K562 (cell line): Measurements from ENCODE around the gene PLEKHH2. TPM values are rescaled to one million over a fixed set of nuclear protein-coding genes. Genes with fewer than 3 reads are reported as not detected.
"Not testable (repeated sequence)": the region's sequence is repeated elsewhere in the genome, so short reads cannot be mapped to it uniquely, and the experiment has no call there.

ENCODE experiments used
- ARID1B ChIP-seq: fragments of 450-650 bp; IDR thresholded peaks from 2 replicates; pipeline ENCODE4 v1.6.1; 2016; ENCODE audit warnings: antibody characterized with exemption, mild to moderate bottlenecking, inconsistent platforms
- CBFA2T3 ChIP-seq: fragments of 450-650 bp; IDR thresholded peaks from 2 replicates; pipeline ENCODE4 v1.6.1; 2017
- CC2D1A ChIP-seq: fragments of 450-650 bp; IDR thresholded peaks from 2 replicates; pipeline ENCODE4 v1.6.1; 2017; ENCODE audit warnings: mild to moderate bottlenecking
- CXXC5 ChIP-seq: fragments of 250-450 bp; sonication (Bioruptor Pico); IDR thresholded peaks from 2 replicates; pipeline ENCODE4 v1.8.0; 2022; ENCODE audit warnings: inconsistent platforms, mild to moderate bottlenecking, moderate library complexity
- DPF2 ChIP-seq: fragments of 450-650 bp; IDR thresholded peaks from 2 replicates; pipeline ENCODE4 v1.6.1; 2016
- ETV1 ChIP-seq: fragments of 450-650 bp; conservative IDR thresholded peaks from 2 replicates; pipeline ENCODE4 v1.6.1; 2016; ENCODE audit warnings: missing genetic modification characterization, control low read depth, low read depth, missing compliant biosample characterization
- ETV5 ChIP-seq: sonication (generic); formaldehyde crosslinking; IDR thresholded peaks from 2 replicates; pipeline ENCODE4 v1.4.0; 2020; ENCODE audit warnings: low read depth, mild to moderate bottlenecking, missing genetic modification reagents
- FOSL1 ChIP-seq: fragments of 200-800 bp; sonication (Bioruptor generic); conservative IDR thresholded peaks from 2 replicates; pipeline ENCODE4 v1.6.1; 2016; ENCODE audit warnings: missing genetic modification characterization, missing compliant biosample characterization
- FOXM1 ChIP-seq, 2 experiments: fragments of 450-650 bp in 1 of 2; sonication (generic) in 1 of 2; formaldehyde crosslinking in 1 of 2; IDR thresholded peaks; 2 replicates each; pipeline versions ENCODE4 v1.6.1 to v1.9.0; 2017 to 2022; ENCODE audit warnings: low read depth in 2 of 2, mild to moderate bottlenecking in 2 of 2, missing genetic modification reagents in 1 of 2, moderate library complexity in 1 of 2
- HDAC3 ChIP-seq: fragments of 450-650 bp; IDR thresholded peaks from 2 replicates; pipeline ENCODE4 v1.6.1; 2018; ENCODE audit warnings: borderline replicate concordance, mild to moderate bottlenecking, moderate library complexity; ENCODE audit not compliant: partially characterized antibody
- JUN ChIP-seq, 2 experiments: sonication (generic) in 1 of 2; formaldehyde crosslinking in 1 of 2; IDR thresholded peaks; 2 replicates each; pipeline versions ENCODE4 v1.6.1 to v1.8.0; 2012 to 2022; ENCODE audit warnings: borderline replicate concordance in 2 of 2, mild to moderate bottlenecking in 2 of 2, improper control_type of control experiment in 1 of 2, low read depth in 1 of 2, low read length in 1 of 2, missing genetic modification reagents in 1 of 2
- NCOR1 ChIP-seq: fragments of 450-650 bp; IDR thresholded peaks from 2 replicates; pipeline ENCODE4 v1.6.1; 2016; ENCODE audit warnings: mild to moderate bottlenecking, moderate library complexity
- SMAD4 ChIP-seq: fragments of 250-450 bp; sonication (Bioruptor Pico); conservative IDR thresholded peaks from 2 replicates; pipeline ENCODE4 v1.8.0; 2021; ENCODE audit warnings: inconsistent platforms, mild to moderate bottlenecking, moderate library complexity
- SMARCA4 ChIP-seq: fragments of 450-650 bp; IDR thresholded peaks from 2 replicates; pipeline ENCODE4 v1.6.1; 2016
- SMARCE1 ChIP-seq: fragments of 450-650 bp; IDR thresholded peaks from 2 replicates; pipeline ENCODE4 v1.7.1; 2016; ENCODE audit warnings: mild to moderate bottlenecking
- TAL1 ChIP-seq: fragments of 450-650 bp; IDR thresholded peaks from 2 replicates; pipeline ENCODE4 v1.6.1; 2016; ENCODE audit warnings: mild to moderate bottlenecking
- TRIM24 ChIP-seq, 2 experiments: fragments of 450-650 bp; IDR thresholded peaks; 2 replicates each; pipeline ENCODE4 v1.6.1; 2016
- ZNF592 ChIP-seq: fragments of 450-650 bp; IDR thresholded peaks from 2 replicates; pipeline ENCODE4 v1.6.1; 2017; ENCODE audit warnings: antibody characterized with exemption, mild to moderate bottlenecking
- polyA plus RNA-seq, 8 experiments: library from polyadenylated mRNA; depleted of rRNA in 4 of 8; stranded (reverse) in 5 of 8; unstranded in 3 of 8; fragments of >200 nt; fragmentation: Nextera tagmentation in 2 of 8; fragmentation: Illumina TruSeq in 1 of 8; extraction: Ambion mirVana in 2 of 8; extraction: Trizol in 1 of 8; gene quantifications; 2 replicates each; pipeline versions ENCODE4 v1.2.1 to v1.2.3, GENCODE V29; 2011 to 2014; ENCODE audit warnings: inconsistent platforms in 1 of 8, missing spikeins in 1 of 8
- total RNA-seq, 7 experiments: library from RNA; depleted of rRNA in 6 of 7; stranded (reverse); fragments of >200 nt in 6 of 7; fragmentation: Illumina TruSeq in 2 of 7; extraction: Trizol in 2 of 7; gene quantifications; 2 replicates each; pipeline versions ENCODE4 v1.2.1 to v1.2.3, GENCODE V29; 2011 to 2021; ENCODE audit warnings: low replicate concordance in 1 of 7
- TF ChIP-seq, protein P1 (sequence below): fragments of 450-650 bp; IDR thresholded peaks from 2 replicates; pipeline ENCODE4 v1.6.1; 2016; ENCODE audit warnings: mild to moderate bottlenecking

PLEKHH2 gene
- total and polyA plus RNA-seq, 9 of the 15 experiments (the other 6 are each of a cell fraction or from before 2014, with no cell fraction given), result 0.77 to 13.5 (median 2.7) TPM

GRCh38 chr2:43726961-43727633, 90.0 kb downstream of the PLEKHH2 start (continued):
- peak; percentile 75 for TF ChIP-seq ARID1B
- TF ChIP-seq HDAC3, result peak; percentile 24
- 0 out of 2 replicates have a peak, but pooled peaks have one; percentile 50 for TF ChIP-seq ETV1 (tag)
- peak; percentile 69 for TF ChIP-seq SMARCA4
- peak; percentile 77 for TF ChIP-seq SMARCE1
- peak; percentile 57 for TF ChIP-seq DPF2
- TF ChIP-seq TAL1, result peak; percentile 14; the same call in 1 of the 2 replicates
- peak; percentile 68 for TF ChIP-seq CXXC5 (CRISPR knock-in tag)
- peak; percentile 79 to 80 for TF ChIP-seq TRIM24 (IDR thresholded peaks at IDR 0.05)
- peak; percentile 87 for TF ChIP-seq FOSL1
- TF ChIP-seq, protein P1, sequence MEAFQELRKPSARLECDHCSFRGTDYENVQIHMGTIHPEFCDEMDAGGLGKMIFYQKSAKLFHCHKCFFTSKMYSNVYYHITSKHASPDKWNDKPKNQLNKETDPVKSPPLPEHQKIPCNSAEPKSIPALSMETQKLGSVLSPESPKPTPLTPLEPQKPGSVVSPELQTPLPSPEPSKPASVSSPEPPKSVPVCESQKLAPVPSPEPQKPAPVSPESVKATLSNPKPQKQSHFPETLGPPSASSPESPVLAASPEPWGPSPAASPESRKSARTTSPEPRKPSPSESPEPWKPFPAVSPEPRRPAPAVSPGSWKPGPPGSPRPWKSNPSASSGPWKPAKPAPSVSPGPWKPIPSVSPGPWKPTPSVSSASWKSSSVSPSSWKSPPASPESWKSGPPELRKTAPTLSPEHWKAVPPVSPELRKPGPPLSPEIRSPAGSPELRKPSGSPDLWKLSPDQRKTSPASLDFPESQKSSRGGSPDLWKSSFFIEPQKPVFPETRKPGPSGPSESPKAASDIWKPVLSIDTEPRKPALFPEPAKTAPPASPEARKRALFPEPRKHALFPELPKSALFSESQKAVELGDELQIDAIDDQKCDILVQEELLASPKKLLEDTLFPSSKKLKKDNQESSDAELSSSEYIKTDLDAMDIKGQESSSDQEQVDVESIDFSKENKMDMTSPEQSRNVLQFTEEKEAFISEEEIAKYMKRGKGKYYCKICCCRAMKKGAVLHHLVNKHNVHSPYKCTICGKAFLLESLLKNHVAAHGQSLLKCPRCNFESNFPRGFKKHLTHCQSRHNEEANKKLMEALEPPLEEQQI, result peak; percentile 83
- TF ChIP-seq JUN (IDR thresholded peaks at IDR 0.05; ENCODE audit: borderline replicate concordance, low read depth, low read length), result peak; percentile 65
- not testable (repeated sequence) for TF ChIP-seq JUN (CRISPR knock-in tag; IDR thresholded peaks at IDR 0.05; ENCODE audit: borderline replicate concordance); FOXM1 (CRISPR knock-in tag; IDR thresholded peaks at IDR 0.05; ENCODE audit: low read depth)
- 0 out of 2 replicates have a peak, but pooled peaks have one; percentile 33 for TF ChIP-seq ETV5 (CRISPR knock-in tag)
- peak; percentile 85 for TF ChIP-seq CC2D1A
- TF ChIP-seq SMAD4, result peak; percentile 57; the same call in 1 of the 2 replicates
- peak; percentile 72 for TF ChIP-seq FOXM1 (IDR thresholded peaks at IDR 0.05; ENCODE audit: low read depth)
- peak; percentile 50; the same call in 1 of the 2 replicates for TF ChIP-seq CBFA2T3
- TF ChIP-seq NCOR1, result peak; percentile 25; the same call in 1 of the 2 replicates
- 0 out of 2 replicates have a peak, but pooled peaks have one; percentile 32 for TF ChIP-seq ZNF592
